Astrocyte of the hippocampus (primary cell): ENCODE data around the gene PPARG.
A peak's percentile ranks its signal among the peaks of the same experiment; 100 is the strongest.

Experiments
- DNase-seq: peaks from one replicate; pipeline ENCODE4 v3.0.0; 2011; ENCODE audit warnings: low read depth, low spot score

PPARG gene

GRCh38 chr3:12312010-12312409, 23.1 kb downstream of the PPARG start:
- DNase-seq: no peak

GRCh38 chr3:12313519-12313918, 24.6 kb downstream of the PPARG start:
- DNase-seq: no peak

DNA sequence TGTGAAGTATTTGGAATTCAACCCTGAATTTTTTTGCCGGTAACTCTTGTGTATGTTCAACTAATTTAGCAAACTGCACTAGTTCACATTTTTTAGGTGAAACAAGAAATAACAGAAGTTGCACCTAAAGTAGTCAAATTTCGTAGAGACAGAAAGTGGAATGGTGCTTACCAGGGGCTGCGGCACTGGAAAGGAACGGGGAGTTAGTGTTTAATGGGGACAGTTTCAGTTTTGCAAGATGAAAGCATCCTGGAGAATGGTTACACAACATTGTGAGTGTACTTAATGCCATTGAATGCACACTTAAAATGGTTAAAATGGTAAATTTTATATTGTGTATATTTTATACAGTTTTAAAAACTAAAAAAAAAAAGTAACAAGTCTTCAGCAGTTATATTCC, 27.4 kb downstream of the PPARG start:
- DNase-seq: no peak

DNA sequence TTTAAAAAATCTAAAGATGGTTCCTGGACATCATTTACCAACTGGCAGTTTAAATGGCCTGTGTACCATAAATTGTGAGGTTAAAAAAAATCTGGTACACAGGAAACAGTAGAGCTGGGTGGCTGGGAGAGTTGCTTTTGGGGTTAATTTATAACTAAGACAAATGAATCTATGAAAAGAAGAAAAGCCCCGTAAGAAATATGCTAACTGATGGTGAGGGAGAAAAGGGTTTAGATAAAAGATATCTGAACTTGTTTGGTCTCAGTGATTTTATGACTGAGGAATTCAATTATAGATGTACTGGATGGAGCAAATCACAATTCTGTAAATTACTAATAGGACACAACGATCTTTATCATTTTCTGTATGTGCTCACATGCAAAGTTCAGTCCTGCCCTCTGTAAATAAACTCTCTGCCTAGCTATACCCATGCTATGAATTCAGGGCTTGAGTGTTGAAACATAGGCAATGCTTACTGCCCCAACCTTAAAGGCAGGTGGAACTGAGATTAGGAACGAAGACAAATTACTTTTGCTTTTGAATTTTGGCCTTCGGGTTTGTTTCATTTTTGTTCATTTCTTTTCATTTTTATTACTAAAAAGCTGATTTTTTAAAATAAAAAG, 28.0 kb downstream of the PPARG start:
- DNase-seq: no peak

DNA sequence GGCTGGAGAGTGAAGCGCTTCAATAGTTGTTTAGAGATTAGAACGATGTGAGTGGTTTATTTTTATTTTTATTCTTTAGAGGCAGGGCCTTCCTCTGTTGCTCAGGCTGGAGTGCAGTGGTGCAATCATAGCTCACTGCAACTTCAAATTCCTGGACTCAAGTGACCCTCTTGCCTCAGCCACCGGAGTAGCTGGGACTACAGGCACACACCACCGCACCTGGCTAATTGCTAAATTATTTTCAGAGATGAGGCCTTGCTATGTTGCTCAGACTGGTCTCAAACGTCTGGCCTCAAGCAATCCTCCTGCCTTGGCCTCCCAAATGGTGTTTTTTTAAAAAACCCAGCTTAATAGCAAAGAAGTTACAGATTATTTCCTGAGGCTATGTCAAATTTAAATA, 29.0 kb downstream of the PPARG start:
- no peak for DNase-seq

DNA sequence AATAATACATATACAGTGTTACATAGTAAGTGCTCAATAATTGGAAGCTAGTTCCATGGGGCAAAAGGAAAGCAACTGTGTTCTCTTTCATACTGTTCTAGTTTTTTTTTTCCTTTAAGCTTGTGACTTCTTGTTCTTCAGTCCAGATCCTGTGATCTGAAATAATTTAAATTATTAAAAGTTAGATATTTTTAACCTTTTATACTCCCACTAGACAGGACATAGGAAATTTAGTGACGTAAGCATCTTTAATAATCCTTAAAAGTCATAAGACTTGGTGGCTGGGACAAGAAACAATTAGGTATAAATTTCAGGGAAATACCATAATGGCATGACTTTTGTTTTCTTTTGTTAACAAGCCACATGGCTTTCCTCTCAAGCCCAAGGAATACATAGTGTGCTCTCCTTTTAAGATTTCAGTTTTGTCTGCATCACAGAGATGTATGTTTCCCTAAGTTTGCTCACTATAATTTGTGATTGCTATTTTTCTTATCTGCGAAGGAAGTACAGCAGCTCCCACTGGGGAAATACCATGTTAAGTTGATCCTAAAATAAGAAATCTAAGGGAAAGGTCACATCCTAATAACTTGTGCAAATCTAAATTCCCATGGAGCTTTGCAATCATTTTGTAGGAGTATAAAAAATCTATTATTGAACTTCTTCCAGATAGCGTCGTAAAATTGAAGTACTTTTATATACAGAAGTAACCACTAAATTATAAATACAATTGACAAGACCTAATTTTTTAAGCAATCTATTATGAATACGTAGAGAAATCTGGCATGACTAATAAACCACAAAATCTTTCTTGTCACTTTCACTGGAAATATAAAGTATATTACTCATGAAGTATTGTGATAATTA, 30.1 kb downstream of the PPARG start:
- no peak for DNase-seq

DNA sequence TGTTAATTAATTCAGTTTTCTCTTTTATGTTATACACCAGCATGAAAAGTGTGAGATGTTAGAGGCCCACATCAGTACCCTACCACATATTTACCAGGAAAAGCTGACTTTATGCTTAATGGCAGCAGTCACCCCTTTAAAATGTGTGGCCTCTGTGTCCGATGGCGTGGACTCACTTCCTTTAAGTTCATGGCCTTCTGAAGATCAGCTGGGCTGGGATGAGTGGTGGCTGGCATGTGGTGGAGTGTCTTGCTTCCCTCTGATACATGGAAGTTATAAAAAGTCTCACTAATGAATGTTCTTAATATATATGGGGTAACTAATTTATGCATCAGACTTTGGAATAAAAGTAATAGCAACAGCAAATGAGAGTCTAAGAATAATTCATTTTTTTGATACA, 32.1 kb downstream of the PPARG start:
- DNase-seq: no peak

DNA sequence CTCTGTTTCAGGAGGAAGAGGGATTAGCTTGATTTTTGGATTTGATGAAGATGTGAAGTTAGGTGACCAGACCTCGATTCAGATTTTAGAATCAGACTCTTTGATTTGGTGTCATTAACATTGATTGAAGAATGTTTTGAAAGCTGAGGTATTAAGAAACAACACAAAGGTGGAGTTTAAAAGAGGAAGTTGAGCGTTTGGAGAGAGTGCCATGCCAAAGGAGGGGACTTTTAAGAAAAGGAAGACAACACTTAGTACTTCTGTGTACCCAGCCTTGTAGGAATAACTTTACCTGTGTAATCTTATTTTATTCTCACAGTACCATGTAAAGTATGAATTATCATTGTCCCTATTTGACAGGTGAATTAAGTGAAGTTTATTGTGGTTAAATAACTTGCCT, 34.4 kb downstream of the PPARG start:
- DNase-seq: no peak

DNA sequence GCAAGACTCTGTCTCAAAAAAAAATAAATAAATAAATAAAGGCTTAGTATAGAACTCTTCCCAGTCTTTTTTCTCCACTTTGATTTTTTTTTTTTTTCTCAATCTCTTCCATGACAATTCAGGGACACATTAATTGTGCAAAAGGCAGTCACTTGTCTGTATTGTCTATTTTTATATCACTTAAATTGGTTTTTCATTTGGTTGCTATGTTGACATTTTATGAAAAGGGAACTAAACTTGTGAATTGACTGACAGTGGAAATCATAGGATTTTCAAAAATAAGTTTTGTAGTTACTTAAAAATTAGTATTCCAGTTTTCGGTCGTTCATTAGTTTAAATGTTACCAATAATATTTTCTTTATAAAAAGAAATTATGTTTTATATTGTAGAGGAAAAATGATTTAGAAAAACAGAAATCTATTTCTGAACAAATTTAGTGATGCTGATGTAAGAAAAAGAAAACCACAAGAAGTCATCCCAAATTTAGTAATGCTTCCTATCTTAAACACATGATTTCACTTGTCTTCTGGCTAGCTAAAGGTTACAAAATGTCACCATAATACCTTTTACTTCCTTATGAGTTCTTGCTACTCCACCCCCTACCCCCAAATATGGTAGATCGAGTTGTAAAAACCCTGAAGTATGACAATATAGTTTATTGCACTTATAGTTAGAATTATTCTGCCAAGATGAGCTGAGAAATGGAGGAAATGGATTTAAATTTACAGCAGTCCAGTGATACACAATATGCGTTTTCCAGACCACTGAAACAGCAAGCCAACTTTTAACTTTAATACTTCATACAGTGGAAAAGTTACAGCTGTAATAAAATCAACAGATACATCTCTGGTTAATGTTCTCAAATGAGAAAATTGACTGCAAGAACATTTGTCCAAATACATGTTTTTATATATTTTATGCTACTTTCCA, 37.0 kb downstream of the PPARG start:
- DNase-seq: no peak

DNA sequence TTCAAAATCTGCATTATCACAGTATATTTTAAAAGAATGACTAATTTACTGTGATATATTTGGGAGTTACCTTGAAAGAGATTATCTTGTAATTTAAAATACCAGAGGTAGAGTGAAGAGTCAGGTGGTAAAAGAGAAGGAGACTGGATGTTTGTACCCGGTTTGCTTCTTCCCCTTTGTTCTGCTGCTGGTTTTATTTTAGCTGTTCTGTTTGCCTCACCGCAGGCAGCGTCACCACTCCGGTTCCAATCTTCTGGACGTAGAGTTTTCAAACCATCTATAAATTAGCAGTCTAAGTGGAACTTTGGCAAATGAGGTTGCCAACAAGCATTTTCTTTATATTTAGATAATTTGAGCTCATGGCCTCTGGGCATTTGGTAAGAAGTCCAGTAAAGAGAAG, 38.2 kb downstream of the PPARG start:
- DNase-seq: no peak

GRCh38 chr3:12328132-12328836, 39.4 kb downstream of the PPARG start:
- DNase-seq: no peak

- DNase-seq: no peak
Observed at GRCh38 chr3:12328837-12329462, 40.1 kb downstream of the PPARG start.

GRCh38 chr3:12334786-12335185, 45.9 kb downstream of the PPARG start:
- DNase-seq: no peak

- no peak for DNase-seq
Observed at GRCh38 chr3:12335421-12335820, 46.6 kb downstream of the PPARG start.

- DNase-seq: no peak
Observed at GRCh38 chr3:12336099-12336498, 47.2 kb downstream of the PPARG start.

DNA sequence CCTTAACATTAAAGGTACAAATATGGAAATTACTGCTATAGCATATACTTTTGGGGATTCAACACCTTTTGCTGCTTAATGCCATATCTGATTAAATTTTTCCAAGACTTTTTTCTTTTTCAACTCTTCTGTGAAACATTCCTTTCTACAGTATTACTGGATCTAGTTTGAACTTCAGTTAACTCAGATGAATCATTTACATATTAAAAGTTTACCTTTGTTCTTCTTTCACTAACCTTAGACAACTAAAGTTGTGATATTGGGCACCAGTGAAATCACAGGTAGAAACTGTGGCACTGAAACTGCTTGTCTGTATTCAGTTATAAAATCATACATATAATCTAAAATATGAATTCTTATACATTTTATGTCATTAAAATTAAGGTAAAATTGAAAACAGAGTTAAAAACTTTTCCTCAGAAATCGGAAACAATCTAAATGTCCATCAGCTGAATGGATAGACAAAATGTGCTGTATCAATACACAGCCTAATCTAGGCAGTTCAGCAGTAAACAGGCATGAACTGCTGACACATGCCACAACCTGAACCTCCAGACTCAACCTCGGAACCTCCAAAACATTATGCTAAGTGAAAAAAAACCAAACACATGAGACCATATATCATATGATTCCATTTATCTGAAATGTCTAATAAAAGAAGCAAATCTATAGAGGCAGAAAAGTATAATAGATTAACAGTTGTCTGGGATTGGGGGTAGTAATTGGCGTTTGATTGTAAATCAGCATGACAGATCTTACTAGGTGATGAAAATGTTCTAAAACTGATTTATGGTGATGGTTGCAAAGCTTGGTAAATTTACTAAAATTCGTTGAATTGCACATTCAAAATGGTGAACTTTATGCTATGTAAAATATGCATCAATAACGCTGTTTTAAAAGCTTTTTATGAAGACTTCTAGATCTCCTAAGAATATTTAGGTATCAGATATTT, 50.0 kb downstream of the PPARG start:
- no peak for DNase-seq

DNA sequence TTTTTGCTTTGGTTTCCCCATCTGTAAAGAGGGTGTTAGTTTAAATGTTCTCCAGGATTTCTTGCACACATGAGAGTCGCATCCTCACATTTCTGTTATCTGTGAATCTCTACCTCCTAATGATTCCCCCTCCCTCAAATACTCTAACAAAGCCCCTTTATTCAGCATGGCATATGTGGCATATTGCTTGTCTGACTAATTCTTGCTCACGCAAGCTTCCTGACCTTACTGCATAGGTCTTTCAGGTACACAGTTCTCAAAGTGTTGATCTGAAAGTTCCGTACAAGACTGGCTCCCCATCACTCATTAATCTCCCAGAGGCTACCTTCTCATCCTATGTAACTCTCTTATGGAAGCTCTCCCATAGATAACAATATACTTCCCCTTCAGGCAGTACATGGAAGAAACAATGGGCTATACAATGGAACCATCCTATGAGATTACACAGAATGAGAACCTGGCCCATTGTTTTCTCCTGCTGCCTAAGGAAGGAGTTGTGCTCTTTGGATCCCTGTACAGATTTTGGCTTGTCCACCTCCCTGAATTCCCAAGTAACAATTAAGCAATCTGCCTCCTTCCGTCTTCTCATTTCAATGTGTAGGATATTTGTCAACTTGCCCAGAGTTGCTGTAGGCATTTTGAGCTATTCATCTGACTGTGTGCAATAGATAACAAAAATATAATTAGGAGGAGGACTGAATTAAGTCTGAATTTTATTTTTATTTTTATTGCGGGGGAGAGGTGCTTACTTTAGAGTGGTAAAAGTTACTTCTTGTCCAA, 51.0 kb downstream of the PPARG start:
- no peak for DNase-seq

DNA sequence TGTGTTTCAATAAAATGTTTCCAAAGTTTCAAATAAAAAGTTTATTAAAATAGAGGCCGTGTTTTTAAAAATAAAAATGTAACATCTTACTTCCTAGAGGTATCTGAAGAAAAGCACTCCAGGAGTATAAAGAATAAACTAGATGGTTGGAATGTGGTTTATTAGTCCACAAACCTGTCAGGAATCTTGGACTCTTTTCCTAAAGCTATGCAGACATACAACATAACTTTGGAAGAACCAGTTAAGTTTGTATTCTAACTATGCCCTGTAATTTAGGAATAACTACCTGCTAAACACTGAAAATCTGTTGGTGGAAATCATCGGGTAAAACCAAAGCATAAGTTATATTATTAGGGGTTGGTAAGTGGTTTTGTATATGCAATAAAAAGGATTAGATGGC, 51.6 kb downstream of the PPARG start:
- peak; percentile 29 for DNase-seq

DNA sequence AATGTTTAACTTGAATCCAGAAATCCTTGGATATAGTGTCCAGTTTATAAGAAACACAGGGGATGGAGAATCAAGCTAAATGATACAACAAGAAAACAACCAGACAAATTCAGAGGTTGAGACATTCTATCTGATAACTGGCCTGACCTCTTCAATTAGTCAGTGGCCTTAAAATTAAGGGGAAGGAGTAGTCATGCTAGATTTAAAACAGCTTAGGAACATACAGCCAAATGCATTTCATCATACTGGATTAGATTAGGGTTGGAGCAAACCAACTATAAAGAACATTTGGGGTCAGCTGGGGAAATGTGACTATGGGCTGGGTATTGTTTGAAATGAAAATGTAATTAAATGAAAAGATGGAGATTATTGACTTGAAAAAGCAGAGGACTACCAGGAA, 53.3 kb downstream of the PPARG start:
- DNase-seq: no peak
